K562 (cell line): ENCODE results near the gene ZNF441. TPM values are rescaled to one million over a fixed set of nuclear protein-coding genes. Genes with fewer than 3 reads are reported as not detected.

Source experiments
- ATF2 ChIP-seq: sonication (generic); formaldehyde crosslinking; IDR thresholded peaks from 2 replicates; pipeline ENCODE4 v1.8.1; 2022; ENCODE audit warnings: missing genetic modification reagents
- BCL6 ChIP-seq: fragments of 250-450 bp; sonication (Bioruptor Pico); IDR thresholded peaks from 2 replicates; pipeline ENCODE4 v1.4.0; 2020
- BRD9 ChIP-seq: fragments of 450-650 bp; IDR thresholded peaks from 2 replicates; pipeline ENCODE4 v1.6.1; 2018; ENCODE audit warnings: low read depth; ENCODE audit not compliant: partially characterized antibody
- MAFK ChIP-seq: IDR thresholded peaks from 2 replicates; pipeline ENCODE4 v1.6.1; 2011; ENCODE audit warnings: low read length, improper control_type of control experiment
- MEIS2 ChIP-seq: fragments of 450-650 bp; IDR thresholded peaks from 2 replicates; pipeline ENCODE4 v1.6.1; 2014; ENCODE audit warnings: mild to moderate bottlenecking; ENCODE audit not compliant: partially characterized antibody
- MTA1 ChIP-seq: fragments of 450-650 bp; IDR thresholded peaks from 2 replicates; pipeline ENCODE4 v1.6.1; 2017; ENCODE audit warnings: borderline replicate concordance
- MYNN ChIP-seq, 2 experiments: sonication (generic); formaldehyde crosslinking in 1 of 2; IDR thresholded peaks; 2 replicates each; pipeline versions ENCODE4 v1.5.0 to v1.6.1; 2016 to 2020; ENCODE audit warnings: antibody characterized with exemption in 1 of 2, missing genetic modification reagents in 1 of 2
- NFE2 ChIP-seq: IDR thresholded peaks from 2 replicates; pipeline ENCODE4 v1.6.1; 2014; ENCODE audit warnings: antibody characterized with exemption, low read depth
- NKRF ChIP-seq: fragments of 450-650 bp; IDR thresholded peaks from 2 replicates; pipeline ENCODE4 v1.6.1; 2016; ENCODE audit warnings: borderline replicate concordance
- OTX1 ChIP-seq: fragments of 450-650 bp; formaldehyde crosslinking; IDR thresholded peaks from 2 replicates; pipeline ENCODE4 v1.4.0; 2022; ENCODE audit warnings: mild to moderate bottlenecking
- PCBP2 ChIP-seq: fragments of 200-400 bp; formaldehyde crosslinking; IDR thresholded peaks from 2 replicates; pipeline ENCODE4 v1.6.1; 2018; ENCODE audit warnings: low read length, low read depth, mild to moderate bottlenecking, moderate library complexity; ENCODE audit not compliant: poor library complexity, severe bottlenecking
- POLR2H ChIP-seq: IDR thresholded peaks from 2 replicates; pipeline ENCODE4 v1.6.1; 2016; ENCODE audit warnings: missing genetic modification characterization, low read depth, mild to moderate bottlenecking, control low read depth, missing compliant biosample characterization, moderate library complexity
- RNF2 ChIP-seq: sonication (generic); IDR thresholded peaks from 2 replicates; pipeline ENCODE4 v1.6.1; 2016
- STAT5B ChIP-seq: fragments of 250-450 bp; sonication (Bioruptor Pico); IDR thresholded peaks from 2 replicates; pipeline ENCODE4 v1.8.0; 2021; ENCODE audit warnings: mild to moderate bottlenecking, inconsistent platforms
- SUPT5H ChIP-seq: fragments of 450-650 bp; IDR thresholded peaks from 2 replicates; pipeline ENCODE4 v1.6.1; 2016
- TCFL5 ChIP-seq: fragments of 250-450 bp; sonication (Bioruptor Pico); conservative IDR thresholded peaks from 2 replicates; pipeline ENCODE4 v1.6.1; 2021; ENCODE audit warnings: mild to moderate bottlenecking, moderate library complexity, matching md5 sums
- ZNF175 ChIP-seq: fragments of 200-800 bp; sonication (Bioruptor generic); IDR thresholded peaks from 2 replicates; pipeline ENCODE4 v1.6.1; 2016; ENCODE audit warnings: low read depth, mild to moderate bottlenecking, missing genetic modification characterization, missing compliant biosample characterization
- ZNF695 ChIP-seq: fragments of 450-650 bp; formaldehyde crosslinking; IDR thresholded peaks from 2 replicates; pipeline ENCODE4 v1.4.0; 2020; ENCODE audit warnings: mild to moderate bottlenecking, moderate library complexity
- polyA plus RNA-seq, 8 experiments: library from polyadenylated mRNA; depleted of rRNA in 4 of 8; stranded (reverse) in 5 of 8; unstranded in 3 of 8; fragments of >200 nt; fragmentation: Nextera tagmentation in 2 of 8; fragmentation: Illumina TruSeq in 1 of 8; extraction: Ambion mirVana in 2 of 8; extraction: Trizol in 1 of 8; gene quantifications; 2 replicates each; pipeline versions ENCODE4 v1.2.1 to v1.2.3, GENCODE V29; 2011 to 2014; ENCODE audit warnings: inconsistent platforms in 1 of 8, missing spikeins in 1 of 8
- total RNA-seq, 7 experiments: library from RNA; depleted of rRNA in 6 of 7; stranded (reverse); fragments of >200 nt in 6 of 7; fragmentation: Illumina TruSeq in 2 of 7; extraction: Trizol in 2 of 7; gene quantifications; 2 replicates each; pipeline versions ENCODE4 v1.2.1 to v1.2.3, GENCODE V29; 2011 to 2021; ENCODE audit warnings: low replicate concordance in 1 of 7
- TF ChIP-seq, protein P1 (sequence below), 2 experiments: fragments of 450-650 bp; formaldehyde crosslinking in 1 of 2; IDR thresholded peaks; 2 replicates each; pipeline versions ENCODE4 v1.4.0 to v1.6.1; 2014 to 2020; ENCODE audit warnings: mild to moderate bottlenecking in 2 of 2, borderline replicate concordance in 1 of 2, low read depth in 1 of 2

ZNF441 gene
- total and polyA plus RNA-seq, 9 of the 15 experiments (the other 6 are each of a cell fraction or from before 2014, with no cell fraction given): 1.9 to 14.0 (median 7.8) TPM

DNA sequence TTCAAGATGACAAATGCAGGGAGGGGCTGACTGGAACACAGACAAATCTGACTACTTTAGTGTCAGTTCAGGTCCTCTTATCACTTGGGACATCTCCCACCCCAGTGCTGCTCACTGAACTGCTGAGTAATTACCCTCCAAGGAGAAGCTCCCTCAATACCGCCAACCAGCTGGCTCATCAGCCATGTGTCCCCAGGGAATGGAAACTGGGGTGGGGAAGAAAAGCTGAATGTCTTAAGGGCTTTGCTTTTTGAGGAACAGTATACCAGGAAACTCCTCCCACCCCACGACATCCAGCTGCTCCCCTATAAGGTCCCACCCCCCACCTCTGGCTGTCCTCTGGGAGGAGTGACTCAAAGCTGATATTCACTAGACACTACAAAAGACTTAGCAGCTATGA is 30.1 kb upstream of the ZNF441 start (continued):
- TF ChIP-seq MAFK (peak; percentile 78), ATF2 (CRISPR knock-in tag) (no peak), OTX1 (no peak), POLR2H (tag) (no peak), TCFL5 (CRISPR knock-in tag) (no peak), MYNN (IDR thresholded peaks at IDR 0.05) (no peak; the same call in 1 of the 2 replicates), MYNN (CRISPR knock-in tag; IDR thresholded peaks at IDR 0.05) (no peak), PCBP2 (no peak), SUPT5H (no peak), NKRF (peak; percentile 23; the same call in 1 of the 2 replicates), BRD9 (no peak), MTA1 (0 out of 2 replicates have a peak, but pooled peaks have one; percentile 40), NFE2 (peak; percentile 94), BCL6 (no peak), ZNF695 (no peak), MEIS2 (peak; percentile 63), RNF2 (0 out of 2 replicates have a peak, but pooled peaks have one; percentile 51), ZNF175 (CRISPR knock-in tag) (no peak), STAT5B (CRISPR knock-in tag) (no peak)
- TF ChIP-seq, protein P1, sequence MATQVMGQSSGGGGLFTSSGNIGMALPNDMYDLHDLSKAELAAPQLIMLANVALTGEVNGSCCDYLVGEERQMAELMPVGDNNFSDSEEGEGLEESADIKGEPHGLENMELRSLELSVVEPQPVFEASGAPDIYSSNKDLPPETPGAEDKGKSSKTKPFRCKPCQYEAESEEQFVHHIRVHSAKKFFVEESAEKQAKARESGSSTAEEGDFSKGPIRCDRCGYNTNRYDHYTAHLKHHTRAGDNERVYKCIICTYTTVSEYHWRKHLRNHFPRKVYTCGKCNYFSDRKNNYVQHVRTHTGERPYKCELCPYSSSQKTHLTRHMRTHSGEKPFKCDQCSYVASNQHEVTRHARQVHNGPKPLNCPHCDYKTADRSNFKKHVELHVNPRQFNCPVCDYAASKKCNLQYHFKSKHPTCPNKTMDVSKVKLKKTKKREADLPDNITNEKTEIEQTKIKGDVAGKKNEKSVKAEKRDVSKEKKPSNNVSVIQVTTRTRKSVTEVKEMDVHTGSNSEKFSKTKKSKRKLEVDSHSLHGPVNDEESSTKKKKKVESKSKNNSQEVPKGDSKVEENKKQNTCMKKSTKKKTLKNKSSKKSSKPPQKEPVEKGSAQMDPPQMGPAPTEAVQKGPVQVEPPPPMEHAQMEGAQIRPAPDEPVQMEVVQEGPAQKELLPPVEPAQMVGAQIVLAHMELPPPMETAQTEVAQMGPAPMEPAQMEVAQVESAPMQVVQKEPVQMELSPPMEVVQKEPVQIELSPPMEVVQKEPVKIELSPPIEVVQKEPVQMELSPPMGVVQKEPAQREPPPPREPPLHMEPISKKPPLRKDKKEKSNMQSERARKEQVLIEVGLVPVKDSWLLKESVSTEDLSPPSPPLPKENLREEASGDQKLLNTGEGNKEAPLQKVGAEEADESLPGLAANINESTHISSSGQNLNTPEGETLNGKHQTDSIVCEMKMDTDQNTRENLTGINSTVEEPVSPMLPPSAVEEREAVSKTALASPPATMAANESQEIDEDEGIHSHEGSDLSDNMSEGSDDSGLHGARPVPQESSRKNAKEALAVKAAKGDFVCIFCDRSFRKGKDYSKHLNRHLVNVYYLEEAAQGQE (IDR thresholded peaks at IDR 0.05; ENCODE audit: borderline replicate concordance): no peak
- TF ChIP-seq, protein P1 (CRISPR knock-in tag; IDR thresholded peaks at IDR 0.05; ENCODE audit: low read depth): no peak
